SJSA1 (cell line): Measurements from ENCODE around the gene KISS1R. TPM values are rescaled to one million over a fixed set of nuclear protein-coding genes. Genes with fewer than 3 reads are reported as not detected.
A peak's percentile ranks its signal among the peaks of the same experiment; 100 is the strongest.

Experiments used
- DNase-seq, 2 experiments: peaks; one replicate each; pipeline ENCODE4 v3.0.0-alpha.2; 2015 to 2020; ENCODE audit warnings: low spot score in 2 of 2, low read depth in 1 of 2
- H3K27ac ChIP-seq: fragments of 250-450 bp; sonication (Bioruptor Pico); 2 replicates; pipeline ENCODE4 v1.5.1; 2020; ENCODE audit warnings: mild to moderate bottlenecking, moderate library complexity
- H3K27me3 ChIP-seq: fragments of 250-450 bp; sonication (Bioruptor Pico); replicated peaks from 2 replicates; pipeline ENCODE4 v1.5.1; 2020; ENCODE audit warnings: mild to moderate bottlenecking, moderate library complexity
- H3K36me3 ChIP-seq: fragments of 250-450 bp; sonication (Bioruptor Pico); 2 replicates; pipeline ENCODE4 v1.5.1; 2020; ENCODE audit warnings: mild to moderate bottlenecking
- H3K4me1 ChIP-seq: fragments of 250-450 bp; sonication (Bioruptor Pico); replicated peaks from 2 replicates; pipeline ENCODE4 v1.6.1; 2021; ENCODE audit warnings: mild to moderate bottlenecking
- H3K4me3 ChIP-seq: fragments of 250-450 bp; sonication (Bioruptor Pico); 2 replicates; pipeline ENCODE4 v1.5.1; 2020; ENCODE audit warnings: mild to moderate bottlenecking
- H3K9me3 ChIP-seq: fragments of 250-450 bp; sonication (Bioruptor Pico); replicated peaks from 2 replicates; pipeline ENCODE4 v1.5.1; 2020; ENCODE audit warnings: mild to moderate bottlenecking
- total RNA-seq: library from RNA; depleted of rRNA; stranded (reverse); fragments of >200 nt; shearing (Covaris generic); gene quantifications from 2 replicates; pipeline ENCODE4 v1.2.3, GENCODE V29; 2014

Gene KISS1R
- total RNA-seq, 1 experiment from 2014 or later: not detected

DNA sequence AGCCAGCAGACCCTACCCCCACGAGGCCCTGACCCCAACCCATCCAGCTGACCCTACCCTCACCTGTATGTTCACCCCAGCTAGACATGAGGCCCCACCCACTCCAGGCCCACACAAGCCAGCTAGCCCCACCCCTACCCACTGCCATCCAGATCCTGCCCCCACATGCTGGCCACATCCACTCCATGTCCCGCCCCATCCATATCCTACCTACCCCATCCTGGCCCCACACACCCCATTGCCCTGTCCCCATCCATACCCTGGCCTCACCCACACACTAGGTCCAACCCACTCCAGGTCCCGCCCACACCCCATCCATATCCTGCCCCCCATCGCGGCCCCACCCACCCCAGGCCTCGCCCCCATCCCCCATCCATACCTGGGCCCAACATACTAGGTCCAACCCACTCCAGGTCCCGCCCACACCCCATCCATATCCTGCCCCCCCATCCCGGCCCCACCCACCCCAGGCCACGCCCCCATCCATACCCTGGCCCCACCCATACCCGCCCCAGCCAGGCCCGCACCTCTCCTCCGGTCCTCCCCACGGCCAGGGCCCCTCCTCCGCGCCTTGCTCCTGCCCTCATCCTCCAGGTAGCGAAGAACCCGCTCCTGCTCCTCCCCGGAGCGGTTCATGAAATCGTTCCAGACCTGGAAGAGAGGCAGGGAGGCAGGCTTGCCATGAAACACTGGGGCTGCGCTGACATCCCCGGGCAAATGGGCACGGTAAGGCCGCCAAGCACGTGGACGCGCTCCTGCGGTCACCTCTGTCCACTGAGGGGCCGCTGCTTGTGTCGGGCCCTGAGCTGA is 16.6 kb upstream of the KISS1R start:
- no peak for DNase-seq
- Histone ChIP-seq H3K4me3 (no peak overlapping the region), H3K9me3 (no peaks in the 10 kb centered on the region), H3K4me1 (no peaks in the 10 kb centered on the region), H3K27ac (no peak overlapping the region), H3K27me3 (no peaks in the 10 kb centered on the region), H3K36me3 (peaks cover 37% of the 10 kb centered on the region)

DNA sequence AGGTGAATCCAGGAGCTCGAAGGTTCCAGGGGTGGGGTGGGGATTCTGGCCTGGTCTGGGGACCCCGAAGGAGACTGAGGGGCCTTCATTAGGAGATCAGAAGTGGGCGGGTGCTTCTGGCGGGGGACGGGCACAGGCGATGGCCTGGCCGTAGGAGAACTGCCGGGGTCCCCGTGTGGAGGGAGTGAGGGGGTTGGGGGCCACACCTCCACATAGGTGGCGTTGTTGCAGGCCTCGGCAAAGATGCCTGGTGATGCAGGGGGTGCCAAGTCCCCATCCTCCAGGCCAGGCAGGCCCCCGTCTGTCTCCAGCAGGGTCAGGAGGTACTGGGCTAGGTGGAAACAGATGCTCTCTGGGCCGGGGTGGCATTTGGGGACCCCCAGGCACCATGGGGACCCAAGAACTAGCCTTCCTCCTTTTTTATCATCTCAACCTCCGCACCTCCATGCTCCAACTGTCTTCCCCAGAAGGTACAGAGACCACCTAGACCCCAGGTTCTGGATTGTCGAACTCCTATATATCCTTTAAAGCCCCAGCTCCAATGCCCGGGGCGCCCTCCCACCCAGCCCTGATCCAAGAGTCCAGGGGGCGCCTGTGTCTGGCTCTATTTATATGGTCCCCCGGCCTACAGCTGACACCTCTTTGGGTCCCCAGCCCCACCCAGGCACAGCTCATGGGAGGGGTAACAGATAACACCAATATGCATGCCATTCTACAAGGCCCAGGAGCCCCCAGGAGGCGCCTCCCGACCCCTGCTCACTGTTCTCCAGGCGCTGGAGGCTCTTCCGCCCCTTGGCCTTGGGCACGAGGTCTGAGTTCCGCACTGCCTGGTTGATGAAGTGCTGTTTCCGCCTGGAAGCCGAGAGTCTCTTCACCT is 15.7 kb upstream of the KISS1R start:
- H3K4me1 ChIP-seq: no peaks in the 10 kb centered on the region
- H3K36me3 ChIP-seq: peaks cover 36% of the 10 kb centered on the region
- H3K27ac ChIP-seq: no peak overlapping the region
- H3K4me3 ChIP-seq: no peak overlapping the region
- H3K27me3 ChIP-seq: no peaks in the 10 kb centered on the region
- DNase-seq: no peak
- no peaks in the 10 kb centered on the region for H3K9me3 ChIP-seq

DNA sequence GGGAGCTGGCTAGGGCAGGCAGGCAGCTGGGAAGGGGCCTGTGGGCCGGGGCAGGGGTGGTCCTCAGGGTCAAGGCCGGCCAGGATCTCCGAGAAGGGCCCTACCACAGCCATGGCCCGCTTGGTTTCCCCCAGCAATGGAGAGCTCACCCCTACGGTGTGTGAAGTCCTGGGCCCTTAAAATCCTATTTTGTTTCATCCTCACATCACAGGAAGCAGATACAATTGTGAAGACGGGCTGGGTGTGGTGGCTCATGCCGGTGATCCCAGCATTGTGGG is 15.1 kb upstream of the KISS1R start:
- peaks cover 33% of the 10 kb centered on the region for H3K36me3 ChIP-seq
- no peak overlapping the region for H3K4me3 ChIP-seq
- no peaks in the 10 kb centered on the region for H3K27me3 ChIP-seq
- no peak overlapping the region for H3K27ac ChIP-seq
- no peak for DNase-seq
- no peaks in the 10 kb centered on the region for H3K4me1 ChIP-seq
- no peaks in the 10 kb centered on the region for H3K9me3 ChIP-seq

DNA sequence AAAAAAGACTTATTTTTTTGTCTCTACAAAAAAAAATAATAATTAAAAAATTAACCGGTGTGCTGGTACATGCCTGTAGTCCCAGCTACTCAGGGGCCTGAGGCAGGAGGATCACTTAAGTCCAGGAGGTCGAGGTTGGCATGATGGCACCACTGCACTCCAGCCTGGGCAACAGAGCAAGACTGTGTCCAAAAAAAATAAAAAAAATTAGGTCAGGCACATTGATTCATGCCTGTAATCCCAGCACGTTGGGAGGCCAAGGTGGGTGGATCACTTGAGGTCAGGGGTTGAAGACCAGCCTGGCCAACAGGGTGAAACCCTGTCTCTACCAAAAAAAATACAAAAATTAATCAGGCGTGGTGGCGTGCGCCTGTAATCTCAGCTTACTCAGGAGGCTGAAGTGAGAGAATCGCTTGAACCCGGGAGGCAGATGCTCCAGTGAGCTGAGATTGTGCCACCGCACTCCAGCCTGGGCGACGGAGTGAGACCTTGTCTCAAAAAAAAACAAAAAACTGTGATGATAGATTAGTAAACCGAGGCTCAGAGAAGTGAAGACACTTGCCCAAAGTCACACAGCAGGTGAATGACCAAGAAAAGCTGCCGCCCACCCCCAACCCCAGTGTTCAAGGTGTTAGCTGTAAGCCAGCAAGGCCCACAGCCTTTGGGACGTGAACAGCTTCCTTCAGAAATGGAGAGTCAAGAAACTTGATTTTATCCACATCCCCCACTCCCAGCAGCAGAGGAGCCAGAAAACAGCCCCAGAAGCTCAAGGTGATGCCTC is 14.5 kb upstream of the KISS1R start:
- Histone ChIP-seq H3K9me3 (no peaks in the 10 kb centered on the region), H3K27me3 (no peaks in the 10 kb centered on the region), H3K4me3 (no peak overlapping the region), H3K27ac (no peak overlapping the region), H3K4me1 (no peaks in the 10 kb centered on the region), H3K36me3 (peaks cover 27% of the 10 kb centered on the region)
- no peak for DNase-seq

DNA sequence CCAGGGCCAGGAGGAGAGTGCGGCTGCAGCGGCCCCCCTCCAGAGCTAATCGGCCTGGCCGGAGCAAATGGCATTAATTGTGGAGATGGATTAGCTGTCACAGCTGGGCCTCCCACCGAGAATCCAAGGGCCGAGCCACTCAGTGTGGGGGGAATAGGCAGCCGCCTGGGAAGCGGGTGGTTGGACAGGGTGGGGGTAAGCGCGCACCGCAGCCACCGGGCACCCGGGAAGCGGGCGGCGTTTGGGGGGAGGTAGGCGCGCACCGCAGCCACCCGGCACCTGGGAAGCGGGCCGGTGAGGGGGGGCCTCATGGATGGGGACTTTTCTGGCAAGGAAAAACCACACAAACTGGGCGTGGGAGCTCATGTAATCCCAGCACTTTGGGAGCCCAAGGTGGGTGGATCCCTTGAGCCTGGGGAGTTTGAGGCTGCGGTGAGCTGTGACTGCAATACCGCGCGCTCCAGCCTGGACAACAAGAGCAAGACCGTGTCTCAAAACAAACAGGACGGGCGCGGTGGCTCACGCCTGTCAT is 13.8 kb upstream of the KISS1R start:
- DNase-seq: no peak
- Histone ChIP-seq H3K4me1 (no peaks in the 10 kb centered on the region), H3K9me3 (no peaks in the 10 kb centered on the region), H3K36me3 (peaks cover 25% of the 10 kb centered on the region), H3K27ac (no peak overlapping the region), H3K4me3 (no peak overlapping the region), H3K27me3 (no peaks in the 10 kb centered on the region)

DNA sequence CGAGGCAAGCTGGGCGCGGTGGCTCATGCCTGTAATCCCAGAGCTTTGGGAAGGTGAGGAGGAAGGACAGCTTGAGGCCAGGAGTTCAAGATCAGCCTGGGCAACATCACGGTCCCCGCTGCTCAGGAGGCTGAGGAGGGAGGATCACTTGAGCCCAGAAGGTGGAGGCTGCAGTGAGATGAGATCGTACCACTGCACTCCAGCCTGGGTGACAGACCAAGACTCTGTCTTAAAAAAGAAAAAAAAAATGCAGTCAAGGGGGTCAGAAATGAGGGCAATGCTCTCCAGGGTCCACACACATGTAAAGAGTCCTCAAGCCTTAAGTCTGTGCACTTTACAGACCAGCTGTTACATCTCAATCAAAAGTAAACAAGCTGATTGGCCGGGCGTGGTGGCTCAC is 12.6 kb upstream of the KISS1R start:
- Histone ChIP-seq H3K4me3 (no peak overlapping the region), H3K27ac (no peak overlapping the region), H3K27me3 (no peaks in the 10 kb centered on the region), H3K4me1 (peaks cover 8% of the 10 kb centered on the region), H3K36me3 (peaks cover 20% of the 10 kb centered on the region), H3K9me3 (no peaks in the 10 kb centered on the region)
- no peak for DNase-seq

DNA sequence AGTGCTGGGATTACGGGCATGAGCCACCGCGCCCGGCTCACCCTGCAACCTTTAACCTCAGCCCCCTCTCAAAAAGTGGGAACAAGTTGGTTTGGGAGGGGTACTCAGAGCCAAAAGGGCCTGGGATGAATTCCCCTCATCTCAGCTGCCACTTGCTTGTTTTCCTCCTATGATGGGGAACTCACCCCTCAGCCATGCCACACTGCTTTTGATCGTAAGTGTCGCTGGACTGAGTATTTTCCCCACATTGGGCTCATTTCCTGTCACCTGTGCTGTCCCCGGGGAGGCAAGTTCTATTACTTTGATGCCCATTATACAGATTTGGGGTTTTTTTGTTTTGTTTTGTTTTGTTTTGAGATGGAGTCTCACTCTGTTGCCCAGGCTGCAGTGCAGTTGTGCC is 10.7 kb upstream of the KISS1R start:
- Histone ChIP-seq H3K4me1 (peaks cover 8% of the 10 kb centered on the region), H3K9me3 (no peaks in the 10 kb centered on the region), H3K36me3 (peaks cover 12% of the 10 kb centered on the region), H3K4me3 (no peak overlapping the region), H3K27me3 (no peaks in the 10 kb centered on the region), H3K27ac (no peak overlapping the region)
- DNase-seq: no peak

DNA sequence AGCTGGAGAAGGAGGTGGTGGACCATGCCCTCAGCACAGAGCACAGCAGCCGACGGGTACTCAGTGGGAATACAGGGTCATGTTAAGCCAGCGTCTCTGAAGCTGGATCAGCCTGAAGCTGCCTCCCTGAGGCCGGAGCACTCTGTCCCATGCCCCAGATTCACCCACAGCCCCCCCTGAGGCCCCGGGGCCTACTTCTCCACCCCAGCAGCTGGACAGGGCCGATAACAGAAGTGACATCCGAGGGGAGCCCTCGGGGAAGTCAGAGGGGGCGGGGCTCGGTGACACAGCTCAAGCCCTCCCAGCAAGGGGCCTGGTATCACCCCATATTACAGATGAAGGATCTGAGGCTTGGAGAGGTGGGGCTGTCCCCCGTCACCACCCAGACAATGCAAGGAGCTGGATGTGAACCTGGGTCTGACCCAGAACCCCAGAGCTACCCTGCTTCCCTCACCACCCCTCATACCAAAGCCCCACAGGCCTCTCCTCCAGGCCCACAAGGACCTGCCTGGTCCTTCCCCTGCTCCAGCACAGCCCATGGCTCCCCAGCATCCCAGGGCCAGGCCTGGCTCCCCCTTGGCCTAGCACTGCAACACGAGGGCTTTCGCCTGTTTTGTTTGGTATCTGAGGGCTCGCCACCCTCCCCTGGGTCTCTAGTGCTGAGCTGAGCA is 9.8 kb upstream of the KISS1R start:
- no peaks in the 10 kb centered on the region; the same call in 1 of the 2 replicates for H3K9me3 ChIP-seq
- H3K4me3 ChIP-seq: no peak overlapping the region
- DNase-seq: no peak
- H3K27me3 ChIP-seq: no peaks in the 10 kb centered on the region
- peaks cover 11% of the 10 kb centered on the region; the same call in 1 of the 2 replicates for H3K36me3 ChIP-seq
- no peak overlapping the region for H3K27ac ChIP-seq
- H3K4me1 ChIP-seq: peaks cover 8% of the 10 kb centered on the region

DNA sequence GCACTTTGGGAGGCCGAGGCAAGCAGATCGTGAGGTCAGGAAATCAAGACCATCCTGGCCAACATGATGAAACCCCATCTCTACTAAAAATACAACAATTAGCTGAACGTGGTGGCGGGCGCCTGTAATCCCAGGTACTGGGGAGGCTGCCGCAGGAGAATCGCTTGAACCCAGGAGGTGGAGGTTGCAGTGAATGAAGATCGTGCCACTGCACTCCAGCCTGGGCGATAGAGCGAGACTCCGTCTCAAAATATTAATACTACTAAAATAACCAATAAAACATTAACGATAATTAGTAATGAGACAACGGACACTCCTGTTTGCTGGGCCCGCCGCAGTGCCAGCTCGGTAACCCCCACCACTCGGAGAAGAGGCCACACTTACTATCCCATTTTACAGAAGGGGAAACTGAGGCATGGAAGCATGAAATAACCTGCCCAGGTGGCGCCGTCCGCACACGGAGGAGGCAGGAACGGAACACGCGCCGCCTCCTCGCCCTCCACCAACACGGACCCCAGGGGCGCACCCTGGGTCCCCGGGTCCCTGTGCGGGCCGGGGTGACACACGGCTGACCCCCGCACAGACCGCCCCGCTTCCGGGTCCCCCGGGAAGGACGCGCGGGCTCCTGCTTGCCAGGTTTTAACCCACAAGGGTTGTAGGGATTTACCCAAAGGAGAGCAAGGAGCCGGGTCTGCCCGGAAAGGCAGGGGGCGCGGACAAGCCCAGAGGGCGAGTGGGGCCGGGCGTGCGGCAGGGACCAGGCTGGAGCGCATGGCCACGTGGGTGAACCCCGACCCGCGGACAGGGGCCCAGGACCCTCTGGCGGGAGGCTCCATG is 5.7 kb upstream of the KISS1R start:
- Histone ChIP-seq H3K27ac (no peak overlapping the region), H3K4me3 (no peak overlapping the region), H3K9me3 (no peaks in the 10 kb centered on the region; the same call in 1 of the 2 replicates), H3K36me3 (peaks cover 7% of the 10 kb centered on the region; the same call in 1 of the 2 replicates), H3K4me1 (peaks cover 14% of the 10 kb centered on the region), H3K27me3 (0 out of 2 replicates have a peak, but pooled peaks cover 2% of the 10 kb centered on the region)
- DNase-seq: no peak

DNA sequence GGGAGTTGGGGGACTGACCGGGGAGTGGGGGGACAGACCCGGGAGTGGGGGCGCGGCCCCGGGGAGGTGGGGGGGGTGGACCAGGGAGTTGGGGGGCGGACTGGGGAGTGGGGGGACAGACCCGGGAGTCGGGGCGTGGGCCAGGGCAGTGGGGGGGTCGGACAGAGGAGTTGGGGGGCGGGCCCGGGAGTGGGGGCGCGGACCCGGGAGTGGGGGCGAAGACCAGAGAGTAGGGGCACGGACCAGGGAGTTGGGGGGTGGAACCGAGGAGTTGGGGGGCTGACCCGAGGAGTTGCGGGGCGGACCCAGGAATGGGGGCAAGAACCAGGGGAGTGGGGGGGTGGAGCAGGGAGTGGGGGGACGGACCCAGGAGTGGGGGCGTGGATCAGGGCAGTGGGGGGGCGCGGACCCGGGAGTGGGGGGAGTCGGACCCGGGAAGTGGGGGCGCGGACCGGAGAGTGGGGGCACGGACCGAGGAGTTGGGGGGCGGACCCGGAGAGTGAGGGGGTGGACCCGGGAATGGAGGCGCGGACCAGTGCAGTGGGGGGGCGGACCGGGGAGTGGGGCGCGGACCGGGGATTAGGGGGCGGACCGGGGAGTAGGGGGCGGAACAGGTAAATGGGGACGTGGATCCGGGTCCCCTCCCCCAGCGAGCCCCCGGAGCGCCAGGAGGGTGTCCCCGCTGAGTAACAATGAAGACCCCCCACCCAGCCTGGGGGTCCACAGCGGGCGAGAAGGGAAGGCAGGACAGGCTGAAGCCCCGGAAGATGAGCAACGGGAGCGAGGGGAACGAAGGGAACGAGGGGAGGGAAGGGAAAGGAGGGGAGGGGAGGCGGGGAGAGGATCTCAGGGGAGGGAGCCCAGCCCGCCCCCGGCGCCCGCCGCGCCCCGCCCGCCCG is 4.7 kb upstream of the KISS1R start:
- peak overlapping the region; percentile 57 for H3K4me3 ChIP-seq
- peaks cover 3% of the 10 kb centered on the region; the same call in 1 of the 2 replicates for H3K9me3 ChIP-seq
- peaks cover 18% of the 10 kb centered on the region for H3K4me1 ChIP-seq
- H3K36me3 ChIP-seq: peaks cover 7% of the 10 kb centered on the region; the same call in 1 of the 2 replicates
- DNase-seq: no peak
- no peak overlapping the region for H3K27ac ChIP-seq
- H3K27me3 ChIP-seq: peaks cover 12% of the 10 kb centered on the region

DNA sequence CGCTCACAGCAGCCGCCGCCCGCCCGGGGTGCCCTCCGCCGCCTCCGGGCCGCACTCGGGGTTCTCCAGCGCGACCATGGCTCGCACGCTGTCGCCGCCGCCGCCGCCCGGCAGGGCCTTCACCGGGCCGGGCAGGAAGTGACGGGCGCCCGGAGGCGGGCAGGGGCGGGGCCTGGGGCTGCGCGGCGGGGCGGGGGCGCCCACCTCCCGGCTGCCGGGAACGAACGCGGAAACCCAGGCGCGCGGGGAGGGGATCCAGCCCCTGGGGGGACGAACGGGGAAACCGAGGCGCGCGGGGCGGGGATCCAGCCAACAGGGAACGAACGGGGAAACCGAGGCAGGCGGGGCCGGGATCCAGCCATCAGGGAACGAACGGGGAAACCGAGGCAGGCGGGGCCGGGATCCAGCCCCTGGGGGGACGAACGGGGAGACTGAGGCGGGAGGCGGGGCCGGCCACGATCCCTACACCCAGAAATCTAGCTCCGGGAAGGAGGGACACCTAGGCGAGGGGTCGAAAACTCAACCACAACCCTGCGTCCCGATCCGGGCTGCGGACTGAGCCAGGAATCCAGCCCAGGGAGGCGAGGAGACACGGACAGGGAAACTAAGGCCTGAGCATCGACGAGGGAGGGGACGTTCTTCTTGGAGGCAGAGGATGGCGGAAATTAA is 3.9 kb upstream of the KISS1R start, which contains the start of gene R3HDM4:
R3HDM4 (minus strand) TSS at position 140 of the 669 bp plus-strand sequence; CDS start at position 78, 62 bp downstream.
- peak within 1 kb of the TSS; percentile 57 for H3K4me3 ChIP-seq
- H3K36me3 ChIP-seq: peaks cover 7% of the 10 kb centered on the region; the same call in 1 of the 2 replicates
- peak in 1 of 2 experiments; percentile 69 for DNase-seq
- peaks cover 19% of the 10 kb centered on the region for H3K27me3 ChIP-seq
- peaks cover 4% of the 10 kb centered on the region; the same call in 1 of the 2 replicates for H3K9me3 ChIP-seq
- H3K27ac ChIP-seq: peak within 1 kb of the TSS; percentile 76
- peaks cover 25% of the 10 kb centered on the region for H3K4me1 ChIP-seq
